NCI-H1048 (cell line): ENCODE data around the gene RNF181.
"Not testable (repeated sequence)": the region's sequence is repeated elsewhere in the genome, so short reads cannot be mapped to it uniquely, and the experiment has no call there.

Source experiments
- DNase-seq: peaks from one replicate; lab custom pipeline; 2025; lab: John Stamatoyannopoulos, UW

RNF181 gene, protein sequence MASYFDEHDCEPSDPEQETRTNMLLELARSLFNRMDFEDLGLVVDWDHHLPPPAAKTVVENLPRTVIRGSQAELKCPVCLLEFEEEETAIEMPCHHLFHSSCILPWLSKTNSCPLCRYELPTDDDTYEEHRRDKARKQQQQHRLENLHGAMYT

DNA sequence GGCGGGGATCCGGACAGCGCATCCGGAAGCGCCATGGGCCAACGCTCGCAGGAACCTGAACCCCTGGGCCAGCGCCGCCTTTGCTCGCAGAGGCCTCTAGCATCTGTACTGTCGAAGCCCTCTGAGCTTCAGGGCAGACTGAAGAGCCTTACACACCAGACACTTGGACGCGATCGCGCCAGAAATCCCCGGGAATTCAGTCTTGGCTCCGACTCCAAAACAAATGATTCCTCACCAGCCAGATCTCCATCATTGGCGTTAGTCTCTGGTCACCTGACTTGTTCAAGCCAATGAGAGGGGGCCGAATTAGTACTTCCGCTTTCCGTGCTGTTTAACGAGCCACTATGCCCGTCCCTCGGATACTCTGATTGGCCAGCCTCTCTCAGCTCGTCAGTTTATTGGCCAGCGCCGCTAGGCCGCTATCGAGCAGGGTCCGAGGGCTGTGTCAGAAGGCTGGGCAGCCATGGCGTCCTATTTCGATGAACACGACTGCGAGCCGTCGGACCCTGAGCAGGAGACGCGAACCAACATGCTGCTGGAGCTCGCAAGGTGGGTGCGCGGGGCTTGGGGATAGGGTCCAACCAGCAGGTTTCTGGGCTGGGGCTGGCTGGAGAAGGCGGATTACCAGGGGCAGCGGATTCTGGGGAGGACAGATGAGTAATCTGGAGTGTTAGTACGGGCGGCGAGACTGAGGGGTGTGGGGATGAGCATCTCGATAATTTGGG, at the start of gene RNF181:
RNF181 (plus strand) TSS at position 445 of the 725 bp plus-strand sequence; CDS start at position 464, 19 bp downstream.
- DNase-seq = peak; percentile 86

DNA sequence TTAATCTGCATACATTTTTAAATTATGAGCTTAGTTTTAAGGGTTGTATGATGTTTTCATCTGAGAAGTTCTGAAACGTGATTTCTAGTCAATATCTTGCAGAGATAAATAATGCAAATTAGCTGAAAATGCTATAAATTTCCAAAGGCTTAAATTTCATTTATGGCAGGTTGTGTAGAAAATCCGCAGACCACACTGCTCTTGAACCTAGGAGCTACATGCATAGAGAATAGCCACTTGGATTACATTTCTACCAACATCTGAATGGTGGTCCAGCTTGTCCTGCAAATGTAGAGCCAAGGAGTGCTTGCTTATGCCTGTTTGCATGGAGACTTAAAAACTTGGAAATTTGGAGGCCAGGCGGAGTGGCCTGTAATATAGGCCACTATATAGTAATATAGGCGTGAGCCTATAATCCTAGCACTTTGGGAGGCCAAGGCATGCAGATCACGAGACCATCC, 49.7 kb upstream of the RNF181 start:
- DNase-seq = no peak

- DNase-seq = no peak
These were observed 48.3 kb upstream of the RNF181 start for GRCh38 chr2:85547089-85547858.

GRCh38 chr2:85547859-85548607, 47.5 kb upstream of the RNF181 start:
- DNase-seq = no peak

DNA sequence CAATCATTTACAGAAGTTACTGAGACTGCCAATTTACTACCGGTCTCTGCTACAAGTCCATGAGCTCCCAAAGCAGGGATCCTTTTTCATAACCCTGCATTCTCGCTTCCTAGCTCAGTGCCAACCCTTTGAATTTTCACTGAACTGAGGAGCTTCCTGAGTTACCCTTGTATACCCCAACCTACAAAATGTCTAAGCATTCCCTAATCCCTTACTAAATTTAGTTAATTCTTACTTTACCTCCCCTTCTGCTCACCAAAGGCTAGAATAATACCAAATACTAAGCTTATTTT, 47.0 kb upstream of the RNF181 start:
- DNase-seq = no peak

DNA sequence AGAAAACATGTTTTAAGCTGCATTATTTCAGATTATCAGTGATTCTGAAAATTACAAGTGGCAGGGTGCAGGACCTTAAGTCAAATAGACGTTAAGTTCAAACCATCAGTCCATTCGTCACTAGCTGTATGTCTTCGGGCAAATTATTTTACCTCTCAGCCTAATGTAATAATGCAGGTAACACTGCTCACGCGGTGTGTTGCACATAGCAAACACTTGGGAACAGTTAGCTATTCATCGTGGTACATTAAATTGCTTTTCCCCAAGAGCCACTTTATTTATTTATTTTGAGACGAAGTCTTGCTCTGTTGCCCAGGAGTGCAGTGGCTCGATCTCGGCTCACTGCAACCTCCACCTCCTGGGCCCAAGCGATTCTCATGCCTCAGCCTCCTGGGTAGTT, 46.5 kb upstream of the RNF181 start:
- DNase-seq = no peak

DNA sequence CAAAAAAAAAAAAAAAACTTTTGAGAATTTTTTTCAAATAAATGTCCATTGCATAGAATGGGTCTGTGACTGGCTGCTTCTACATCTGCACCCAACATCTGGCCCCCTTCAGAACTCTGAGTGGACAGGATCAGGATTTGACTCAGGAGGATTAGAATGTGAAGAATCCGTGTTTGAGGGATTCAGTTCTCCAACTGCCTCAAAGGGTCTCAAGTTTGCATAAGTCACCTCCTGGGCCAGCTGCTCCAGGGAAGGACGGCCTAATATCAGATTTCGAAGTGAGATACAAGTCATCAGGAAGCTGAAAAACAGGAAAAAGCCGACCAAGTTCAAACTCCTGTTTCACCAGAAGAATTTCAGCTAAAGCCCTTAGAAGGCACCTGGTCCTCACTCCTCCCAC, 45.7 kb upstream of the RNF181 start:
- DNase-seq = no peak

GRCh38 chr2:85550486-85550885, 45.1 kb upstream of the RNF181 start:
- no peak for DNase-seq

- peak; percentile 33 for DNase-seq
These were observed 43.6 kb upstream of the RNF181 start for GRCh38 chr2:85551698-85552678.

GRCh38 chr2:85553184-85553583, 42.4 kb upstream of the RNF181 start:
- DNase-seq = no peak

DNA sequence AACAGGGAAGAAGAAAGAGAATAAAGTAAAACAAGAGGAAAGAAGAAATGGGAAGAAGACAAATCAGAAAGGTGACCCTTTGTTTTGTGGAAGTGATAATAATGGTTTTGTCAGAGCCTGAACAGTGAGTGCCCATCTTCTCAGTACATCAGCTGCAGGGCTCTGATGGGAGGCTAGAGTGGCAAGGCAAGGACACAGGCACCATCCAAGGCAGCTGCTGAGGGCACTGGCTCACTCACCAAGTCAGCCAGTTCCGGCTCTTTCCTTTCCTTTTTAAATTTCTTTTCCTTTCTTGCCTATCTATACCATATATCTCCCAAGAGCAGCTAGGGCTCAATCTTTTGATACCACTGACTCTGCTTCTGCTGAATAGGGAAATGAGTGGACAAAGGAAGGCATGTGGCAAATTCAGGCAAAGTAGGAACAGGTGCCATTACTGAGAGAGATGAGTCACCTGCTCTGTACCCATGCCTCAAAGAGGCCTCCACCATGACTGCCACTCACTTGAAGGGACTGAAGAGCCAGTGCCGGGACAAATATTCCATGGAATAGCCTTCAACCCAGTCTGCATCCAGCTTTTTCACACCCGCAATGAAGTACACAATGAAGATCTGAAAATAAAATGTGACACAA, 40.4 kb upstream of the RNF181 start:
- DNase-seq = no peak

GRCh38 chr2:85557130-85557529, 38.4 kb upstream of the RNF181 start:
- DNase-seq = no peak

DNA sequence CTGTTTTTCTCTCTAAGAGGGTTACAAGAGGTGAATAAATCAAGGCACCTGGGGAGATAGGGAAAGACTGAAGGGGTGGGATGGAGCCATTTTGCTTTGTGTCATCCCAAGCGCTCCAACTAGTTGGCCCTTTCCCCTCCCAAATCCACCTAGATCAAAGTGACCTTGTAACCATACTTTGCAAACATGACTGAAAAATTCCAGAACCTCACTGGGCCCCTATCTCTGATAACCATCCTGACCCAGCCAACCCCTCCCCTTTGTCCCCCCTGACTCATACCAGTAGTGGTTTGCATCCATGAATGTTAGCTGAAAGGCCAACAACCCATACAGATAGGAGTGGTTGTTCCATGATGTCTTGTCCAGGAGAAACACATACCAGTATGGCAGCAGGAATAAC, 37.4 kb upstream of the RNF181 start:
- no peak for DNase-seq

GRCh38 chr2:85560403-85560726, 35.2 kb upstream of the RNF181 start:
- DNase-seq = not testable (repeated sequence)

GRCh38 chr2:85560812-85561279, 34.7 kb upstream of the RNF181 start:
- DNase-seq = no peak

- peak; percentile 87 for DNase-seq
These were observed 34.0 kb upstream of the RNF181 start, which contains the start of gene GGCX for GRCh38 chr2:85561280-85562212. GGCX (minus strand) TSS chr2:85561493; CDS start chr2:85561428, 65 bp downstream.

- DNase-seq = no peak
These were observed 31.4 kb upstream of the RNF181 start for GRCh38 chr2:85564144-85564563.

- DNase-seq = no peak
These were observed 29.3 kb upstream of the RNF181 start for GRCh38 chr2:85566265-85566664.

DNA sequence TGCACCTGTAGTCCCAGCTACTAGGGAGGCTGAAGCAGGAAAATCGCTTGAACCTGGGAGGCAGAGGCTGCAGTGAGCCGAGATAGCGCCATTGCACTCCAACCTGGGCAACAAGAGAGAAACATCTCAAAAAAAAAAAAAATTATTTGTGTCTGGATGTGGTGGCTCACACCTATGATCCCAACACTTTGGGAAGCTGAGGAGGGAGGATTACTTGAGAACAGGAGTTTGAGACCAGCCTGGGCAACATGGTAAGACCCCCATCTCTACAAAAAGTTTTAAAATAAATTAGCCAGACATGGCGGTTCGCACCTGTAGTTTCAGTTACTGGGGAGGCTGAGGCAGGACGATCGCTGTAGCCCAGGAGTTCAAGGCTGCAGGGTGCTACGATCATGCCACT, 19.8 kb upstream of the RNF181 start:
- DNase-seq = no peak

DNA sequence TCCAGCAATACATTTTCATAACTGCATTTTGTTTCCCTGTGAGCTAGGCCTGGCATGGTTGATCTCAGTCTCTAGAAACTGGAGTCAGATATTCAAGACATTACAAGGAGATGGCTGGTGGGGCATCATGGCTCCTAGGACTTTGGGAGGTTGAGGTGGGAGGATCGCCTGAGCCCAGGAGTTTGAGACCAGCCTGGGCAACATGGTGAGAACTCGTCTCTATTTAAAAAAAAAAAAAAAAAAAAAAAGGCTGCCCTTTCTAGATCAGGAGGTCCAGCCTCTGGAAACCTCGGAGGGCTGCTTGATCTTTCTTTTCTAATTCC, 18.5 kb upstream of the RNF181 start:
- no peak for DNase-seq
